Measurements from ENCODE around the gene SHPK. TPM values are rescaled to one million over a fixed set of nuclear protein-coding genes. Genes with fewer than 3 reads are reported as not detected.

Gene SHPK
- total RNA-seq, 1 experiment from 2014 or later: 4.9 TPM

Other genes with a start within 250 kb of the SHPK start
- not detected in 2 replicates for gene OR3A2, start 249.9 kb downstream of the SHPK start, total RNA-seq (2014; rRNA removed; shearing (Covaris generic))
- gene OR1E1, start 237.8 kb downstream of the SHPK start, total RNA-seq (2014; rRNA removed; shearing (Covaris generic)): not detected in 2 replicates
- gene OR3A3, start 224.9 kb downstream of the SHPK start, total RNA-seq (2014; rRNA removed; shearing (Covaris generic)): not detected in 2 replicates
- not detected in 2 replicates for gene OR1E2, start 202.4 kb downstream of the SHPK start, total RNA-seq (2014; rRNA removed; shearing (Covaris generic))
- not detected in 2 replicates for gene SPATA22, start 164.4 kb downstream of the SHPK start, total RNA-seq (2014; rRNA removed; shearing (Covaris generic))
- gene ASPA, start 160.3 kb downstream of the SHPK start, total RNA-seq (2014; rRNA removed; shearing (Covaris generic)): 0.16 and 0.66 TPM in 2 replicates
- gene TRPV3, start 78.4 kb downstream of the SHPK start, total RNA-seq (2014; rRNA removed; shearing (Covaris generic)): not detected in 2 replicates
- gene TRPV1, start 26.8 kb downstream of the SHPK start, total RNA-seq (2014; rRNA removed; shearing (Covaris generic)): 1.2 and 1.7 TPM in 2 replicates
- gene CTNS, start 510 bp upstream of the SHPK start, total RNA-seq (2014; rRNA removed; shearing (Covaris generic)): 12.6 and 22.6 TPM in 2 replicates
- 77.8 and 86.8 TPM in 2 replicates for gene TAX1BP3, start 32.3 kb upstream of the SHPK start, total RNA-seq (2014; rRNA removed; shearing (Covaris generic))
- gene EMC6, start 32.6 kb upstream of the SHPK start, total RNA-seq (2014; rRNA removed; shearing (Covaris generic)): 15.9 and 26.6 TPM in 2 replicates
- not detected in 2 replicates for gene P2RX5, start 59.9 kb upstream of the SHPK start, total RNA-seq (2014; rRNA removed; shearing (Covaris generic))
- gene HASPIN, start 87.7 kb upstream of the SHPK start, total RNA-seq (2014; rRNA removed; shearing (Covaris generic)): 8.5 and 9.4 TPM in 2 replicates
- gene ITGAE, start 164.9 kb upstream of the SHPK start, total RNA-seq (2014; rRNA removed; shearing (Covaris generic)): 37.6 and 43.0 TPM in 2 replicates
- 4.4 and 6.9 TPM in 2 replicates for gene NCBP3, start 210.0 kb upstream of the SHPK start, total RNA-seq (2014; rRNA removed; shearing (Covaris generic))